SK-N-SH (cell line): Measurements from ENCODE around the gene BCAS3.

ENCODE experiments used
- EZH2phosphoT487 ChIP-seq: fragments of 200-600 bp; sonication (generic); IDR thresholded peaks from 2 replicates; pipeline ENCODE4 v1.6.1; 2017; ENCODE audit warnings: low read depth, mixed run types, mild to moderate bottlenecking, antibody characterized with exemption, moderate library complexity, borderline replicate concordance
- FOXM1 ChIP-seq: IDR thresholded peaks from 2 replicates; pipeline ENCODE4 v1.4.0; 2012; ENCODE audit warnings: low read depth, mild to moderate bottlenecking
- JUND ChIP-seq: IDR thresholded peaks from 2 replicates; pipeline ENCODE4 v1.4.0; 2012
- NFIC ChIP-seq: IDR thresholded peaks from 2 replicates; pipeline ENCODE4 v1.4.0; 2012; ENCODE audit warnings: borderline replicate concordance
- POLR2AphosphoS5 ChIP-seq: IDR thresholded peaks from 2 replicates; pipeline ENCODE4 v1.6.1; 2012; ENCODE audit warnings: low read depth, low read length
- RCOR1 ChIP-seq: fragments of 150-350 bp; IDR thresholded peaks from 2 replicates; pipeline ENCODE4 v1.6.1; 2017; ENCODE audit warnings: antibody characterized with exemption, low read length
- RFX5 ChIP-seq: IDR thresholded peaks from 2 replicates; pipeline ENCODE4 v1.6.1; 2012; ENCODE audit warnings: mild to moderate bottlenecking, improper control_type of control experiment, low read length
- RXRA ChIP-seq: IDR thresholded peaks from 2 replicates; pipeline ENCODE4 v1.4.0; 2012; ENCODE audit warnings: low read depth, mild to moderate bottlenecking, borderline replicate concordance
- SIN3A ChIP-seq: IDR thresholded peaks from 2 replicates; pipeline ENCODE4 v1.6.1; 2012; ENCODE audit warnings: low read depth, mild to moderate bottlenecking, low read length, moderate library complexity, borderline replicate concordance
- TEAD4 ChIP-seq: IDR thresholded peaks from 2 replicates; pipeline ENCODE4 v1.4.0; 2012; ENCODE audit warnings: mild to moderate bottlenecking, borderline replicate concordance; ENCODE audit not compliant: insufficient read depth
- TF ChIP-seq, protein P1 (sequence below): fragments of 200-600 bp; sonication (generic); IDR thresholded peaks from 2 replicates; pipeline ENCODE4 v1.6.1; 2017; ENCODE audit warnings: antibody characterized with exemption, mild to moderate bottlenecking, moderate library complexity
- TF ChIP-seq, protein P2 (sequence below): IDR thresholded peaks from 2 replicates; pipeline ENCODE4; 2012

GRCh38 chr17:61420052-61420451 is 742.4 kb downstream of the BCAS3 start:
- TF ChIP-seq RFX5: no peak
- TF ChIP-seq, protein P1, sequence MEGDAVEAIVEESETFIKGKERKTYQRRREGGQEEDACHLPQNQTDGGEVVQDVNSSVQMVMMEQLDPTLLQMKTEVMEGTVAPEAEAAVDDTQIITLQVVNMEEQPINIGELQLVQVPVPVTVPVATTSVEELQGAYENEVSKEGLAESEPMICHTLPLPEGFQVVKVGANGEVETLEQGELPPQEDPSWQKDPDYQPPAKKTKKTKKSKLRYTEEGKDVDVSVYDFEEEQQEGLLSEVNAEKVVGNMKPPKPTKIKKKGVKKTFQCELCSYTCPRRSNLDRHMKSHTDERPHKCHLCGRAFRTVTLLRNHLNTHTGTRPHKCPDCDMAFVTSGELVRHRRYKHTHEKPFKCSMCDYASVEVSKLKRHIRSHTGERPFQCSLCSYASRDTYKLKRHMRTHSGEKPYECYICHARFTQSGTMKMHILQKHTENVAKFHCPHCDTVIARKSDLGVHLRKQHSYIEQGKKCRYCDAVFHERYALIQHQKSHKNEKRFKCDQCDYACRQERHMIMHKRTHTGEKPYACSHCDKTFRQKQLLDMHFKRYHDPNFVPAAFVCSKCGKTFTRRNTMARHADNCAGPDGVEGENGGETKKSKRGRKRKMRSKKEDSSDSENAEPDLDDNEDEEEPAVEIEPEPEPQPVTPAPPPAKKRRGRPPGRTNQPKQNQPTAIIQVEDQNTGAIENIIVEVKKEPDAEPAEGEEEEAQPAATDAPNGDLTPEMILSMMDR: no peak
- TF ChIP-seq RCOR1: no peak
- TF ChIP-seq FOXM1: no peak
- TF ChIP-seq RXRA: no peak
- no peak for TF ChIP-seq POLR2AphosphoS5
- no peak for TF ChIP-seq SIN3A
- TF ChIP-seq, protein P2, sequence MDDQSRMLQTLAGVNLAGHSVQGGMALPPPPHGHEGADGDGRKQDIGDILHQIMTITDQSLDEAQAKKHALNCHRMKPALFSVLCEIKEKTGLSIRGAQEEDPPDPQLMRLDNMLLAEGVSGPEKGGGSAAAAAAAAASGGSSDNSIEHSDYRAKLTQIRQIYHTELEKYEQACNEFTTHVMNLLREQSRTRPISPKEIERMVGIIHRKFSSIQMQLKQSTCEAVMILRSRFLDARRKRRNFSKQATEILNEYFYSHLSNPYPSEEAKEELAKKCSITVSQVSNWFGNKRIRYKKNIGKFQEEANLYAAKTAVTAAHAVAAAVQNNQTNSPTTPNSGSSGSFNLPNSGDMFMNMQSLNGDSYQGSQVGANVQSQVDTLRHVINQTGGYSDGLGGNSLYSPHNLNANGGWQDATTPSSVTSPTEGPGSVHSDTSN: no peak
- no peak for TF ChIP-seq JUND
- no peak for TF ChIP-seq TEAD4
- no peak for TF ChIP-seq NFIC
- TF ChIP-seq EZH2phosphoT487: no peak
